NT2/D1 (cell line): ENCODE data around the gene CLEC4G.

Source experiments
- SUZ12 ChIP-seq: IDR thresholded peaks from 2 replicates; pipeline ENCODE4 v1.6.1; 2011; ENCODE audit not compliant: insufficient read length, insufficient read depth; ENCODE audit errors: extremely low read depth
- YY1 ChIP-seq: IDR thresholded peaks from 2 replicates; pipeline ENCODE4 v1.6.1; 2011; ENCODE audit not compliant: insufficient read length, insufficient read depth
- ZNF274 ChIP-seq: IDR thresholded peaks from 2 replicates; pipeline ENCODE4 v1.6.1; 2011; ENCODE audit warnings: mild to moderate bottlenecking, low read depth, low read length

DNA sequence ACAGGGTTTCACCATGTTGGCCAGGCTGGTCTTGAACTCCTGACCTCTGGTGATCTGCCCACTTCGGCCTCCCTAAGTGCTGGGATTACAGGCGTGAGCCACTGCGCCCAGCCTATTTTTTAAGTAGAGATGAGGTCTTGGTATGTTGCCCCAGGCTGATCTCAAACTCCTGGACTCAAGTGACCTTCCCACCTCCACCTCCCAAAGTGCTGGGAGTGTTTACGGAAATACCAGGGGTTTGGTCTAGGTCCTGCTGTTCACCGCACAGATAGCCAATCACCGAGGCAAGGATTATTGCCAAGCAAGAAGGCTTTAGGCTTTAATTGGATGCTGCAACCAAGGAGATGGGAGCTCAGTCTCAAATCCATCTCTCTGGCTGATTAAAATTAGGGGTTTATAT, 11.6 kb downstream of the CLEC4G start:
- TF ChIP-seq YY1 (no peak), ZNF274 (no peak), SUZ12 (no peak)
